GM18520 (cell line): ENCODE results near the gene NDNF.

Experiments used
- ATAC-seq: cut with Tn5 transposase; IDR thresholded peaks from one replicate; pipeline ENCODE4 v1.9.1; 2021; ENCODE audit not compliant: unreplicated experiment

The NDNF gene

GRCh38 chr4:121072224-121073003 lies at the start of gene NDNF:
NDNF (minus strand) TSS chr4:121072535; CDS start chr4:121045837, 26,698 bp downstream.
- ATAC-seq: no peak

- no peak for ATAC-seq
Observed at GRCh38 chr4:121119715-121120114, 47.4 kb upstream of the NDNF start.

- ATAC-seq: no peak
Observed at GRCh38 chr4:121118344-121118743, 46.0 kb upstream of the NDNF start.

GRCh38 chr4:121114756-121115155 lies 42.4 kb upstream of the NDNF start:
- no peak for ATAC-seq

- ATAC-seq: no peak
Observed at GRCh38 chr4:121112530-121112929, 40.2 kb upstream of the NDNF start.

- ATAC-seq: no peak
Observed at GRCh38 chr4:121108557-121108956, 36.2 kb upstream of the NDNF start.

GRCh38 chr4:121107507-121107906 lies 35.2 kb upstream of the NDNF start:
- no peak for ATAC-seq

- ATAC-seq: no peak
Observed at GRCh38 chr4:121100093-121100775, 27.9 kb upstream of the NDNF start.

- no peak for ATAC-seq
Observed at GRCh38 chr4:121098266-121098665, 25.9 kb upstream of the NDNF start.

GRCh38 chr4:121096629-121097028 lies 24.3 kb upstream of the NDNF start:
- no peak for ATAC-seq

GRCh38 chr4:121096191-121096590 lies 23.9 kb upstream of the NDNF start:
- ATAC-seq: no peak

GRCh38 chr4:121094297-121094966 lies 22.1 kb upstream of the NDNF start:
- ATAC-seq: no peak

- ATAC-seq: no peak
Observed at GRCh38 chr4:121093261-121093660, 20.9 kb upstream of the NDNF start.

GRCh38 chr4:121091941-121092340 lies 19.6 kb upstream of the NDNF start:
- no peak for ATAC-seq

GRCh38 chr4:121088867-121089266 lies 16.5 kb upstream of the NDNF start:
- no peak for ATAC-seq

GRCh38 chr4:121079376-121079775 lies 7.0 kb upstream of the NDNF start:
- ATAC-seq: no peak

- ATAC-seq: no peak
Observed at GRCh38 chr4:121077496-121077895, 5.2 kb upstream of the NDNF start.

- ATAC-seq: no peak
Observed at GRCh38 chr4:121076416-121076815, 4.1 kb upstream of the NDNF start.

- ATAC-seq: no peak
Observed at GRCh38 chr4:121073672-121074381, 1.5 kb upstream of the NDNF start.

- ATAC-seq: no peak
Observed at GRCh38 chr4:121073004-121073435, 685 bp upstream of the NDNF start.

GRCh38 chr4:121071640-121072223 lies 603 bp downstream of the NDNF start:
- no peak for ATAC-seq
